Left ventricle myocardium inferior (tissue), 1 donor: ENCODE measurements around the gene ACYP1. TPM values are rescaled to one million over a fixed set of nuclear protein-coding genes. Genes with fewer than 3 reads are reported as not detected.
"Not testable (repeated sequence)": the region's sequence is repeated elsewhere in the genome, so short reads cannot be mapped to it uniquely, and the experiment has no call there.

Source experiments
- DNase-seq: peaks from one replicate; pipeline ENCODE4 v3.0.0-alpha.2; 2020
- H3K27ac ChIP-seq: fragments of 200-600 bp; replicated peaks from 2 replicates; pipeline ENCODE4 v1.8.0; 2021
- H3K27me3 ChIP-seq: fragments of 200-600 bp; 2 replicates; pipeline ENCODE4 v1.8.0; 2021; ENCODE audit warnings: low read depth
- H3K36me3 ChIP-seq: fragments of 200-600 bp; 2 replicates; pipeline ENCODE4 v1.8.0; 2021
- H3K4me1 ChIP-seq: fragments of 200-600 bp; 2 replicates; pipeline ENCODE4 v1.8.0; 2021
- H3K4me3 ChIP-seq: fragments of 200-600 bp; 2 replicates; pipeline ENCODE4 v1.8.0; 2021; ENCODE audit warnings: mild to moderate bottlenecking, moderate library complexity
- H3K9me3 ChIP-seq: fragments of 200-600 bp; replicated peaks from 2 replicates; pipeline ENCODE4 v1.8.0; 2021
- CTCF ChIP-seq: fragments of 200-600 bp; IDR thresholded peaks from 2 replicates; pipeline ENCODE4 v1.8.0; 2021; ENCODE audit warnings: antibody characterized with exemption, mild to moderate bottlenecking, borderline replicate concordance
- intact Hi-C: fragments of 100-400 bp; cut with micrococcal nuclease; formaldehyde crosslinking; loops from one replicate; pipeline ENCODE4 v1.11.0; 2022
- total RNA-seq: library from RNA; stranded (reverse); fragmentation: NEBNext Ultra II Directional; extraction: Animal tissue kit (Norgen Biotek cat#: 25700); gene quantifications from one replicate; pipeline ENCODE4 v1.2.1, GENCODE V29; 2021
- donor health status: DM: no; HTN: yes; CAD: no; lungs with severe emphysema.

The ACYP1 gene
- total RNA-seq, 1 donor from 2014 or later: 14.0 TPM

GRCh38 chr14:75069121-75069810 is 5.4 kb upstream of the ACYP1 start, which contains the start of gene ZC2HC1C:
Gene ZC2HC1C (plus strand): TSS chr14:75069641. CDS start chr14:75070574, 933 bp downstream.
- peak; percentile 97 for DNase-seq
- no peaks in the 10 kb centered on the region for H3K36me3 ChIP-seq
- H3K27ac ChIP-seq: peak within 1 kb of the TSS; percentile 96
- H3K4me1 ChIP-seq: peaks cover 82% of the 10 kb centered on the region
- H3K4me3 ChIP-seq: peak within 1 kb of the TSS; percentile 70
- peak; percentile 15 for TF ChIP-seq CTCF
- no peaks in the 10 kb centered on the region for H3K9me3 ChIP-seq
- intact Hi-C loops: loop anchor here (10.0 kb wide), 1 partner anchor 124 kb away; no protein-coding TSS in a partner anchor
- no peaks in the 10 kb centered on the region for H3K27me3 ChIP-seq

GRCh38 chr14:75068294-75069120 is 4.7 kb upstream of the ACYP1 start:
- DNase-seq: no peak
- H3K4me3 ChIP-seq: peak overlapping the region; percentile 70
- peak overlapping the region; percentile 96 for H3K27ac ChIP-seq
- intact Hi-C loops: loop anchor here (10.0 kb wide), 1 partner anchor 124 kb away; no protein-coding TSS in a partner anchor
- no peak for TF ChIP-seq CTCF
- H3K4me1 ChIP-seq: peaks cover 82% of the 10 kb centered on the region
- H3K36me3 ChIP-seq: no peaks in the 10 kb centered on the region
- H3K27me3 ChIP-seq: no peaks in the 10 kb centered on the region
- no peaks in the 10 kb centered on the region for H3K9me3 ChIP-seq

GRCh38 chr14:75067765-75068164 is 3.9 kb upstream of the ACYP1 start:
- not testable (repeated sequence) for DNase-seq, H3K36me3 ChIP-seq, H3K9me3 ChIP-seq, H3K27me3 ChIP-seq
- Histone ChIP-seq H3K4me1 (peaks cover 81% of the 10 kb centered on the region), H3K27ac (peak overlapping the region; percentile 96), H3K4me3 (peak overlapping the region; percentile 70)
- intact Hi-C loops: loop anchor here (10.0 kb wide), 1 partner anchor 123 kb away; no protein-coding TSS in a partner anchor

GRCh38 chr14:75067212-75067611 is 3.4 kb upstream of the ACYP1 start:
- Histone ChIP-seq H3K36me3 (no peaks in the 10 kb centered on the region), H3K27me3 (no peaks in the 10 kb centered on the region), H3K4me3 (peak overlapping the region; percentile 70), H3K4me1 (peaks cover 75% of the 10 kb centered on the region), H3K9me3 (no peaks in the 10 kb centered on the region), H3K27ac (peak overlapping the region; percentile 96)
- no peak for DNase-seq
- no peak for TF ChIP-seq CTCF
- intact Hi-C loops: loop anchor here (10.0 kb wide), 1 partner anchor 122 kb away; no protein-coding TSS in a partner anchor

- Histone ChIP-seq H3K4me3 (no peak overlapping the region), H3K4me1 (peaks cover 70% of the 10 kb centered on the region), H3K36me3 (no peaks in the 10 kb centered on the region), H3K27ac (no peak overlapping the region), H3K9me3 (no peaks in the 10 kb centered on the region), H3K27me3 (no peaks in the 10 kb centered on the region)
- TF ChIP-seq CTCF: no peak
- intact Hi-C loops: loop anchor here (10.0 kb wide), 1 partner anchor 122 kb away; no protein-coding TSS in a partner anchor
- no peak for DNase-seq
These were observed 2.9 kb upstream of the ACYP1 start for GRCh38 chr14:75066691-75067090.
